HG02759 (cell line): ENCODE results near the gene GALR1.
"Not testable (repeated sequence)": the region's sequence is repeated elsewhere in the genome, so short reads cannot be mapped to it uniquely, and the experiment has no call there.

ENCODE experiments used
- ATAC-seq: cut with Tn5 transposase; IDR thresholded peaks from one replicate; pipeline ENCODE4 v1.9.1; 2021; ENCODE audit warnings: mild to moderate bottlenecking, moderate library complexity; ENCODE audit not compliant: unreplicated experiment

Gene GALR1

DNA sequence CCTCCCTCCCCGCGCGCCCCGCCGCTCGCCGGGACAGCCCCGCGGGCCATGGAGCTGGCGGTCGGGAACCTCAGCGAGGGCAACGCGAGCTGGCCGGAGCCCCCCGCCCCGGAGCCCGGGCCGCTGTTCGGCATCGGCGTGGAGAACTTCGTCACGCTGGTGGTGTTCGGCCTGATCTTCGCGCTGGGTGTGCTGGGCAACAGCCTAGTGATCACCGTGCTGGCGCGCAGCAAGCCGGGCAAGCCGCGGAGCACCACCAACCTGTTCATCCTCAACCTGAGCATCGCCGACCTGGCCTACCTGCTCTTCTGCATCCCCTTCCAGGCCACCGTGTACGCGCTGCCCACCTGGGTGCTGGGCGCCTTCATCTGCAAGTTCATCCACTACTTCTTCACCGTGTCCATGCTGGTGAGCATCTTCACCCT lies 865 bp downstream of the GALR1 start:
- ATAC-seq = no peak

- no peak for ATAC-seq
Measured at GRCh38 chr18:77250926-77251729, 1.5 kb downstream of the GALR1 start.

GRCh38 chr18:77251730-77252050 lies 2.0 kb downstream of the GALR1 start:
- no peak for ATAC-seq

DNA sequence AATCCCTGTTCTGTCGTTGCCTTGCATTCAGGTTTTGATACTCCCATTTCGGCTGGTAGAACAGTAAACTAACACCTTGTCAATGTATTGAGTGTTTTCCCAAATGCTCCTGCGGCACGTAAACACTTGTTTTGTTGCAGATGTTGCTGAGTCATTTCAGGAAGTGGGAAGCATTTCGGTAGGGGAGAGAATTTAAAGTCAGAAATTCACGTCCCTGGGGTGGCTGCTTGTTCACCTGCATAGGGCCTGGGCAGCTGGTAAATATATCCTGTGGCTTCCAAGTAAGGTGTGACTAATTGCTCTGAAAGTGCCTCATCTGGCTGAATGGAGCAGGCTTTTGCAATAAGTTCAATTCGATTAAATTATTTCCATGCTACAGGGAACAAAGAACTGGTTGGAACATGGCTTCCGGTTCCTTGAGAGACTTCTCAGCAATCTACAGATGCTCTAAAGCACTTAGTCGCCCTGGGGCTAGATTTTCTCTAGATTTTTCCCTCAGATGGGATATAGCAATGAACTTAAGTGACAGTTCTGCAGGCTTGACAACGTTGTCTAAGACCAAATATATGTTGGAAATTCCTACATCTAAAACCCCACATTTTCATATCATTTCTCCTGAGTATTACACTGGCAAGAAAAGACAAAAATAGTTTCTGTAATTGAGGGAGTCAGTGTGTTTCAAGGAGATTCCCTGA lies 5.2 kb downstream of the GALR1 start:
- ATAC-seq = no peak

DNA sequence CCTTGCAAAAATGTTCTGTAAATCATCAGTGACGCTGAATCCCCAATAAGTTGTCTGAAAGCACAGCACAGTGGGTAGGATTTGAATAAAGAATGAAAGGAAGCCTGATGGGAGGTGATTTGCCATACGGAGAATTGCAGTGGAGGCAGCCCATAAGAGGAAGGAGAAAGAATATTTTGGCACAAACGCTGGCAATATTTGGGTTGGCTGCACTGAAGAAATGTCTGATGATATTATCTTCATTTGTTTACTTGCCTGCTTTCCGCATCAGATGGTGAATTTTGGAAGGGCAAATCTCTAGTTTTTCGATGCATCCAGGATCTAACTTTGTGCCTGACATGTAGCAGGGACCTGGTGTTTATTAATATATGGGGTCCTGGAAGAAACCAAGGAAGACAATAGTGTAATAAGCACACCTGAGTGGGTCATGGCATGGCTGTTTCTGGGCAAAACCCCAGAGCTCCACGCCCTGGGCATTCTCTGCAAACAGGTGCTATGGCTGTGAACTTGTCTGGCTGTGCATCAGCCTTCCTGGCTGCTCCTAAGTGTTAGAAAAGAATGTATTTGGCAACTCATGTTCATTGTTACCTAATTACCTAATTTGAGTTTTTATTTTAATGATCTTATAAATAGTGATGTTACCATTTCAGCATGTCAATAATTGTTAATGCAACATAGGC lies 5.9 kb downstream of the GALR1 start:
- no peak for ATAC-seq

- no peak for ATAC-seq
Measured at GRCh38 chr18:77262643-77263465, 13.2 kb downstream of the GALR1 start.

DNA sequence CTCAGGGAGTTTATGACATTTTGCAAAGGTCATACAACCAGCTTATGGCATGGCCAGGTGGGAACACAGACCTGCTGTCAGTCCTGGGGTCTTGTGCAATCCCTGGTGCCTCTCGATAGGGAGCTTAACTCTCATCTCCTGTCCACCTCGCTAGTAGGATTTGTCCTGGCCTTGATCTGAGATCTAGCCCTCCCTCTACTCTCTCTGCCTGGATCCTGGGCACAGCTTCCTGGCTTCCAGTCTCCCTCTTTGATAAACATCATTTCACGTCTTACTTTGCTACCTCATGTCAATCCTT lies 13.8 kb downstream of the GALR1 start:
- no peak for ATAC-seq

GRCh38 chr18:77267969-77268368 lies 18.3 kb downstream of the GALR1 start:
- no peak for ATAC-seq

DNA sequence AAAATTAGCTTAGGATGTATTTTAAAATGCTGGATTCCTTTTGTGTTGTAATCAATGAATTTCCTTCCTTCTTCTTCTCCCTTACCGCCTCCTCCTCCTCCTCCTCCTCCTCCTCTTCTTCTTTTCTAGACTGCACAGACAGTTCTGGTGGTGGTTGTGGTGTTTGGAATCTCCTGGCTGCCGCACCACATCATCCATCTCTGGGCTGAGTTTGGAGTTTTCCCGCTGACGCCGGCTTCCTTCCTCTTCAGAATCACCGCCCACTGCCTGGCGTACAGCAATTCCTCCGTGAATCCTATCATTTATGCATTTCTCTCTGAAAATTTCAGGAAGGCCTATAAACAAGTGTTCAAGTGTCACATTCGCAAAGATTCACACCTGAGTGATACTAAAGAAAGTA lies 18.8 kb downstream of the GALR1 start:
- no peak for ATAC-seq

- no peak for ATAC-seq
Measured at GRCh38 chr18:77271576-77272481, 22.2 kb downstream of the GALR1 start.

DNA sequence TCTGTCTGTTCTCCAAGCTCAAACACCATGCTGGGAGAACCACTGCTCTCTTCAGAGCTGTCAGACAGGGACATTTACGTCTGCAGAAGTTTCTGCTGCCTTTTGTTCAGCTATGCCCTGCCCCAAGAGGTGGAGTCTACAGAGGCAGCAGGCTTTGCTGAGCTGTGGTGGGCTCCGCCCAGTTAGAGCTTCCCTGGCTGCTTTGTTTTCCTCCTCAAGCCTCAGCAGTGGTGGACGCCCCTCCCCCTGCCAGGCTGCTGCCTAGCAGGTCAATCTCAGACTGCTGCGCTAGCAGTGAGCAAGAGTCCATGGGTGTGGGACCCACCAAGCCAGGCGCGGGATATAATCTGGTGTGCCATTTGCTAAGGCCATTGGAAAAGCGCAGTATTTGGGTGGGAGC lies 41.2 kb downstream of the GALR1 start:
- not testable (repeated sequence) for ATAC-seq

GRCh38 chr18:77298172-77298571 lies 48.5 kb downstream of the GALR1 start:
- no peak for ATAC-seq

DNA sequence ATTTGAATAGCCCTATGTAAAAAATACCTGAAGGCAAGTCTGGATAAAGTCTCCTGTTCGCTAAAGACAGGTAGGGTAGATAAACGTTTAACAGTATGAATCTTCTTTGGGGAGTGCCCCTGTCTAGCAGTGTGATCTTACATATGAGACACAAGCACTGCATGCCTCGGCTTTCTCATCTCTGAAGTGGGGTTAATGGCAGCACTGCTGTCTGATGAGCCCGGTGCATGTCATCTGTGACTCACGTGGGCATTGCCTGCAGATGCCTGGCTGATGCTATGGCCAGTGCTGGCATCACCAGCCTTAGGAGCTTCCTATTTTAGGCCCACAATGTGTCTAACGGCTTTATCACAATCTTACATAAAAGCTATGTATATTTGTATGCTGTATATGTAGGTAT lies 50.1 kb downstream of the GALR1 start:
- ATAC-seq = no peak

DNA sequence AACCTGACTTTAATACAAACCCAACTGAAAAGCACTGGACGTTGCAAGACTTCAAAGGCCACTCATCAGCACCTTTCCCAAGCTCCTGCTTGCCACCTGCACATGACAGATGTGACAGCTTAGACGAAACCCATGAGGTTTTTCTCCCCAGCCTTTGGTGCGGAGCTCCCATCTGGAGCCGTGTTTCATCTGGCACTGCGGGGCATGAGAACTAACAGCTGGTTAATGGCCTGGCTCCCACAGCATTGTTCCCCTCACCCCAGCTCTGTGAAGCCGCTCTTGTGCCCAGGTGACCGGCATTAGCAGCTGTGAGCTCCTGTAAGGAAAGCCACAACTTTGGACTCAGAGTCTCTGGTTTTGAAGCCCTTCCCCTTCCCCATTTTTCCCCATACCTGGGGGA lies 50.9 kb downstream of the GALR1 start:
- ATAC-seq = no peak

GRCh38 chr18:77304268-77304667 lies 54.6 kb downstream of the GALR1 start:
- ATAC-seq = no peak

- ATAC-seq = no peak
Measured at GRCh38 chr18:77305676-77306075, 56.0 kb downstream of the GALR1 start.

DNA sequence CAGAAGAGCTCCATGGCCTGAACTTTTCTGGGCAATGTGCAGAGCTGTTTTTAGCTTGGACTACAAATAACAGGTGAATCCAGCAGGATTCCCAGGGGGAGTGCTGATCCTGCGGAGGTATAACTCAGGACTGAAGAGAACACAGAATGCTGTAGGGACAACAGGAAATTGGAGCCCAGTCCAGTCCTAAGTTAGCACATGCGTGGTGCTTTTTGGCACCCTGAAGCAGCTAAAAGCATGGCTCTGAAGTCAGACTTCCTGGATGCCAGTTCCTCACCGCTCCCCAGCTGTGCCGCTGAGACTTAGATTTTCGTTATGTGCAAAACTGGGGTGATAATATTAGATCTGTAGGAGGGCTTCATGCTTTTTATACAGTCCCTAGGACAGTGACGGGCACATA lies 58.6 kb downstream of the GALR1 start:
- ATAC-seq = no peak

- ATAC-seq = no peak
Measured at GRCh38 chr18:77314511-77314910, 64.9 kb downstream of the GALR1 start.

DNA sequence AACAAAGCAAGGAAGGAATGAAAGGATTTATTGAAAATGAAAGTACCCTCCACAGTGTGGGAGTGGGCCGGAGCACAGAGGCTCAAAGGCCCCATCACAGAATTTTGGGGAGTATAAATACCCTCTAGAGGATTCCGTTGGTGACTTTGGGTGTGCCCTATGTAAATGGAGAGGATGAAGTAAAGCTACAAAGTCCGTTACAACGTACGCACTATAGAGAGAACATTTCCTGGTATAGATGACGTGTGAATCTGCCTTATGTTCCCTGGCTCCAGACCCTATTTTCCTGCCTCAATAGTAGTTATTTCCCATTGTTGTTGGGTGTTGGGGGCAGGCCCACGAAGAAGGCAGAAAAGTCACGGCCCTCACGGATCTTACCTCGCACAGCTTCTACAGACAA lies 65.3 kb downstream of the GALR1 start:
- ATAC-seq = no peak

DNA sequence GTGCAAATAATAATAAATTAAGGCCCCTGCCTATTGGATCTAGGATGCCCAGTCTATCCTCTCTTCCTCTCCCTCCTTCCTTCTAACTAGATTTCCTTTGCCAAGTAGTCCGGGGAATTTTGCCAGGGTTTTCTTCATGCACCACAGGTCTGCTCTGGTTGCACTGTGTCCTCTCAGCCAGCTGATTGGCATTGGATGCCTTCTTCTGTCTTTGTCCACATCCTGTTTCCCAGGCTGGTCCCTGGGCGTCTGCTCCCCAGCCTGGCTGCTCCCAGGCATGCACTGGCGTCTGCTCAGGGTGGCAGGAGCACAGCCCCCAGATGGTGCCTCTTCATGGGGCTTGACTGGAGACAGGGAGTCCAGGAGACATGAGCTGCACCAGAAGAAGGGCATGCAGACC lies 66.4 kb downstream of the GALR1 start:
- ATAC-seq = no peak
